ENCODE results near the gene PRKCE.

Gene PRKCE

DNA sequence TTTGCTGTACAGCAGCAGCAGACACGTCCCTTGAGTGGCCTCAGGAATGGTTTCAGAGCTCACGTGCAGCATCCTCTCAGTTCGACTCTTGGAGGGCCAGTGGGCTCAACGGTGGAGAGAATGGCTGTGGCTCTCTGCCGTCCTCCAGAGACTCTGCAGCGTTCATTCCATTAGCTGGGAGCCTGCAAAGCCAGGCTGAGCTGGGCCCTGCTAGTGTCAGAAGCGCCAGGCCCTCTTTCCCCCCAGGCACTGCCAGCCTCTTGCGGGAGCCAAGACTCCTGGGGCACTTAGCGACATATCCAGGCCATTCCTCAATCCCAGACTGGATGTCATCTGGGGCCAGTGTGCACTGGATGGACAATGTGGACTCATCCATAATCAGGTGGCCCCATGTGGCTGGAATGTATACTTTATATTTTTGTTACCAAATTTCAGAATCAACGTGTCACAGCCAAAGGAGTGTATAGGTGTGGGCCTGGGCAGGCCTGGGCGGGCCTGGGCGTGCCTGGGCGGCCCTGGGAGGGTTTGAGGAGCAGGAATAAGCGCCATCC is 520.6 kb downstream of the PRKCE start:
- H3K4me1 ChIP-seq (ENCODE audit: insufficient read depth, low read length): peaks cover 25% of the 10 kb centered on the region
- H3K9ac ChIP-seq (ENCODE audit: low read depth, low read length): no peak overlapping the region
- no peaks in the 10 kb centered on the region for H3K36me3 ChIP-seq (ENCODE audit: insufficient read depth, low read length)
- H3K9me3 ChIP-seq (ENCODE audit: control insufficient read depth, insufficient read depth, low read length): no peaks in the 10 kb centered on the region

DNA sequence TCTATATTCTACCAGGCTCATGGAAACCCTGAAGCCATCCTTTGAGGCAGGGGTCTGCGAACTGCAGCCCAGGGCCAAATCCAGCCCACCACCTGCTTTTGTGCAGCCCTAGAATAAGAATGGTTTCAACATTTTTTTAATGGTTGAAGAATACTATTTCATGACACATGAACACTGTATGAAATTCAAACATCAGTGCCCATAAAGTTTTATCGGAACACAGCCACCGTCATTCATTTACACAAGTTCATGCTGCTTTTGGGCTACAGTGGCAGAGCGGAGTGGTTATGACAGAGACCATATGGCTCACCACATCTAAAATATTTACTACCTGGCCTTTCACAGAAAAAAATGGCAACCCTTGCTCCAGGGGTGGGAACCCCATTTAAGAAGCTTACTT is 521.6 kb downstream of the PRKCE start:
- Histone ChIP-seq H3K9ac (ENCODE audit: low read depth, low read length) (no peak overlapping the region), H3K9me3 (ENCODE audit: control insufficient read depth, insufficient read depth, low read length) (no peaks in the 10 kb centered on the region), H3K4me1 (ENCODE audit: insufficient read depth, low read length) (peaks cover 25% of the 10 kb centered on the region), H3K36me3 (ENCODE audit: insufficient read depth, low read length) (no peaks in the 10 kb centered on the region)

DNA sequence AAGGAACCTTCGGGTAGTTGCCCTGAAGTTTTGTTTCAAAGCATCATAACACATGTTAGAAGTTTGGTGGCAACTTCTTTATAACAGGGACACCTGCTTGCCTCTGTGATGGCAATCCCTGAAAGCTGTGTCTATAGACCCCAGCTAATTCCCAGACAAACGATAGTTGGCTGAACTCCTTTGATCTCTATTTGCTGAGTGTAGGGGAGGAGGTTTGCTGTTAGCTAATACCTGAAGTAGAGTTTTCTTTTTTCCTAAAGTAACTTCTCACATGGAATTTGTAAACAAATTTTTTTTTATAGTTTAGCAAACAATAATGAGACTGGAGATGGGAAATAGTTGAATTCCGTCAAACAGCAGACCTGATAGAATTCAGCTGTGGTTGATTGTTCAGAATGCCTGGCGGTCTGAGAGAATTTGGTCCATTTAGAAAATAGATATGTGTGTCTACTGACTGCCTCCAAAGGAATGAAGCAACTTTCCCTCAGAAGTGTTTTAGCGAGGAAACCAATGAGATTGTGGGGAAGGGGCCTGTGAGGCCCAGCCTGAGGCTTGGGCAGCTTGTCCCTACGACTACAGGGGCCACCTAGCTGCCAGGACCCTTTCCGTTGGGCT is 522.3 kb downstream of the PRKCE start:
- Histone ChIP-seq H3K36me3 (ENCODE audit: insufficient read depth, low read length) (no peaks in the 10 kb centered on the region), H3K4me1 (ENCODE audit: insufficient read depth, low read length) (peaks cover 24% of the 10 kb centered on the region), H3K9ac (ENCODE audit: low read depth, low read length) (no peak overlapping the region), H3K9me3 (ENCODE audit: control insufficient read depth, insufficient read depth, low read length) (no peaks in the 10 kb centered on the region)

DNA sequence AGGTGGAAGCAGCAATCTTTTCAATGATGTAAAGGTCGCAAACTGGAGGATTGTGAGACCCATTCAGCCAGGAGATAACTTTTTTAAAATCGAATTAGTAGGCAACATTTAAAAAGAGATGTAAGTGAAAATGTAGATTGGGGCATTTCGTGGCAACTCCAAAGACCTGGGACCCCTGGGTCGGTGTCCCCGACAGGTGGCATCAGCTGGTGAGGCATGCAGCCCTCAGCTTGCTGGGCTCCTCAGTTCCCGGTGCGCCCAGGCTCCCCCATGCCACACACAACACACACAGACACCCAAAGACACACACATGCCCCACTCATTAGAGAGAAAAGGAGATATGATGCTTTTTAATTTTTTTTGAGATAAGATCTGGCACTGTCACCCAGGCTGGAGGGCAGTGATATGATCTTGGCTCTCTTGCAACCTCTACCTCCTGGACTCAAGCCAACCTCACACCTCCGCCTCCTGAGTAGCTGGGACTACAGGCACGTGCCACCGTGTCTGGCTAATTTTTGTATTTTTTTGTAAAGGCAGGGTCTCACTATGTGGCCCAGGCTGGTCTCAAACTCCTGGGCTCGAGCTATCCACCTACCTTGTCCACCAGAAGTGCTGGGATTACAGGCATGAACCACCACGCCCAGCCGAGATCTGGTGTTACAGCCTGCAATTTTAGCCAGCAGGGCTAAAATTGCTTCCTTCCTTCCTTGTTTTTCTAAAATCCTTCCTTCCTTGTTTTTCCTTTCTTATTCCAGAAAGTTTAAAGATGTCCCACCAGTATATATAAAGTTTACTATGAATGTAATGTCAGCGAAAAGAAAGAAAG is 523.1 kb downstream of the PRKCE start:
- Histone ChIP-seq H3K4me1 (ENCODE audit: insufficient read depth, low read length) (peaks cover 17% of the 10 kb centered on the region), H3K36me3 (ENCODE audit: insufficient read depth, low read length) (no peaks in the 10 kb centered on the region)

DNA sequence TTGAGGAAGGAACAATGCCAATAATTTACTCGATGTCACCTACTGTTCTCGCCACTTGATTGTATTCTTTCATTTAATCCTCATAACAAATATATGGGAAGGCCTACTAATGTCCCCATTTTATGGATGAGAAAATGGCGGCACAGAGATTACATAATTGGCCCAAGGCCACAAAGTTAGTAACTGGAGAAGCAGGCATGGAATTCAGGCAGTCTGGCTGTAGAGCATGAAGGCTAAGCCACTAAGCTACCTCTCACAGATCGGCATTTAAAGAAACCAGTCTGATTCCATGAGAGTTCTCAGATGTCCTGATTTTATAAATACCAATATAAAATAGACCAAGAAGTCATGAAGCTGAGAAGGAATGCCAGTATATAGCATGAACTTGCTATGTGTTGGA is 523.9 kb downstream of the PRKCE start:
- Histone ChIP-seq H3K9me3 (ENCODE audit: control insufficient read depth, insufficient read depth, low read length) (no peaks in the 10 kb centered on the region), H3K9ac (ENCODE audit: low read depth, low read length) (no peak overlapping the region), H3K36me3 (ENCODE audit: insufficient read depth, low read length) (no peaks in the 10 kb centered on the region), H3K4me1 (ENCODE audit: insufficient read depth, low read length) (peaks cover 9% of the 10 kb centered on the region)

More for the DNA sequence above, 523.1 kb downstream of the PRKCE start:
- H3K9ac ChIP-seq (ENCODE audit: low read depth, low read length): no peak overlapping the region
- H3K9me3 ChIP-seq (ENCODE audit: control insufficient read depth, insufficient read depth, low read length): no peaks in the 10 kb centered on the region

DNA sequence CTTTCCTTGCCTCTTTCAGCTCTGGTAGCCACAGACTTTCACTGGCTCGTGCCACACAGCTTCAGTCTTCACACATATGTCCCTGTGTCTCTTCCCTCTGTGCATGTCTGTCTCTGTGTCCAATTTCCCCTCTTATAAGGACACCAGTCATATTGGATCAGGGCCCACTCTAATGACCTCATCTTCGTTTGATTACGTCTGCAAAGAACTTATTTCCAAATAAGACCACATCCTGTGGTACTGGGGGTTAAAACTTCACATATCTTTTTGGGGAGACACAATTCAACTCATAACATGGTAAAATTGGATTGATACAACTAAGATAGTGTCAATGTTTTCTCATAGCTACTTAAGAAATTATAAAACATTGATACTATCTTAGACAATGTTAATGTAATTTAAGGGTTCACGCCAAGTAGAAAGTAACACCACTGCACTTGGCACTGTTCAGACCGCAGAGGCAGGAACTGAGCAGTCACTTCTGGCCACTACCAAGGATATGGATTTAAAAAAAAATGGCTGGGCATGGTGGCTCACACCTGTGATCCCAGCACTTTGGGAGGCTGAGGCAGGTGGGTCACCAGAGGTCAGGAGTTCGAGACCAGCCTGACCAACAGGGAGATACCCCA is 526.1 kb downstream of the PRKCE start:
- H3K36me3 ChIP-seq (ENCODE audit: insufficient read depth, low read length): no peaks in the 10 kb centered on the region
- H3K9ac ChIP-seq (ENCODE audit: low read depth, low read length): no peak overlapping the region
- no peaks in the 10 kb centered on the region for H3K9me3 ChIP-seq (ENCODE audit: control insufficient read depth, insufficient read depth, low read length)
- no peaks in the 10 kb centered on the region; the same call in 1 of the 2 replicates for H3K4me1 ChIP-seq (ENCODE audit: insufficient read depth, low read length)

DNA sequence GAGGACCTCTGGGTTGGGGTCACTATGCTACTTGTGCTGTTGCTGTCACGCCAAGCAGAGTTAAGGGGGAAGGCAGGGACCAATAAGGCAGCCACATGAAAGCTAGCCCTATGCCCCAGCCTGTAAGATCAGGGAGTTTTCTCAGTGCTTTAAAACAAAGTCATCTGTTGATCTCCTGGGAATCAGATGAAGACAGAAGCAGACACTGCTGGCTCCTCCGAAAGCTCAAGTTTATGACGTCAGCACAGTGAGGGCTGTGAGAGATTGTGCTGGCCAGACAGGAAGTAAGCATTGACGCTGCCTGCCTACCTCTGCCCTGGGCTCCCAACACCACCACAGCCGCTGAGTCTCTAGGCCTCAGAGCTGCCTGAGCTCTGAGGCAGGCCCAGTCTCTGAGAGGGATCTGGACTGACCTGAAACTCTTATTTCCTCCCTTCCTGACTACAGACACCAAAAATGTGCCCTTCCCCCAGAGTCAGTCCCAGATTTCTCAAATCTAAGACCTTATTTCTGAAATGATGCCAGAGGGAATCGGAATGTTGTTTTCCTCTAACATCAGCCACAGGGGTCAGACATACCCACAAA is 527.7 kb downstream of the PRKCE start:
- Histone ChIP-seq H3K4me1 (ENCODE audit: insufficient read depth, low read length) (no peaks in the 10 kb centered on the region; the same call in 1 of the 2 replicates), H3K9me3 (ENCODE audit: control insufficient read depth, insufficient read depth, low read length) (no peaks in the 10 kb centered on the region), H3K9ac (ENCODE audit: low read depth, low read length) (no peak overlapping the region), H3K36me3 (ENCODE audit: insufficient read depth, low read length) (no peaks in the 10 kb centered on the region)

DNA sequence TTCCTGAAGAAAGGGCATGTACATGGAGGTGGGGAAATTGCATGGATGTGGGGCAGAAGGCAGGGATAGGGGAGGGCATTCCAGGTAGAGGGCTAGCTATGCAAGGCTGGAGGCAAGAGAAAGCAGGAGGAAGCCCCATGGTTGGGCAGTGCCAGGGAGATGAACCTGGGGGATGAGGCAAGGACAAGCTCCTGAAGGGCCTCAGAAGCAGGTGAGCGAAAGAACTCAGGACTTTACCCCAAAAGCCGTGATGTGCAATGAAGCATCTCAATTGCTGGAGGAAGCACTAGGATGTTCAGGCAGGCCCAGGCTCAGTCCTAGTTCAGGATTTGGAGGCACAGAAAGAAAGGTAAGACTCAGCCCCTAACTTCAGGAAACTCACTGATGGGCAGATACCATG is 528.7 kb downstream of the PRKCE start:
- H3K36me3 ChIP-seq (ENCODE audit: insufficient read depth, low read length): no peaks in the 10 kb centered on the region
- H3K9me3 ChIP-seq (ENCODE audit: control insufficient read depth, insufficient read depth, low read length): no peaks in the 10 kb centered on the region
- no peak overlapping the region for H3K9ac ChIP-seq (ENCODE audit: low read depth, low read length)
- H3K4me1 ChIP-seq (ENCODE audit: insufficient read depth, low read length): no peaks in the 10 kb centered on the region; the same call in 1 of the 2 replicates

DNA sequence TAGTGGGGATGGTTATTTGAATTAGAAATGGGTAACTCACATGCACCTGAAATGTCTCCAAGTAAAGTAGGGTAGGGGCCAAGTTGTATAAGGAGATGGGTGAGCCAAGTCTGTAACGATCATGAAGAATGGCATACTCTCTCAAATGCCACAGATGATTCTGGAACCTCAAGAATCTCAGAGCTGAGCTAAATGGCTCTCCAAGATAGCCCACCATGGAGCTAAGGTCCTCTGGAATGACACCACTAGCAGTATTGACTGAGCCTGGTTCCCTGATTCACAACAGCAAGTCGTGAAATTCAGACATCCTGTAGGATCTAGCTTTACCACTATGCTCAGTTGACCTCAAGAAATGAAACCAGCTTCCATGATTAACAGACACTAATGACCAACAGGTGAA is 529.8 kb downstream of the PRKCE start:
- Histone ChIP-seq H3K9ac (ENCODE audit: low read depth, low read length) (no peak overlapping the region), H3K36me3 (ENCODE audit: insufficient read depth, low read length) (no peaks in the 10 kb centered on the region), H3K9me3 (ENCODE audit: control insufficient read depth, insufficient read depth, low read length) (no peaks in the 10 kb centered on the region), H3K4me1 (ENCODE audit: insufficient read depth, low read length) (no peaks in the 10 kb centered on the region; the same call in 1 of the 2 replicates)

DNA sequence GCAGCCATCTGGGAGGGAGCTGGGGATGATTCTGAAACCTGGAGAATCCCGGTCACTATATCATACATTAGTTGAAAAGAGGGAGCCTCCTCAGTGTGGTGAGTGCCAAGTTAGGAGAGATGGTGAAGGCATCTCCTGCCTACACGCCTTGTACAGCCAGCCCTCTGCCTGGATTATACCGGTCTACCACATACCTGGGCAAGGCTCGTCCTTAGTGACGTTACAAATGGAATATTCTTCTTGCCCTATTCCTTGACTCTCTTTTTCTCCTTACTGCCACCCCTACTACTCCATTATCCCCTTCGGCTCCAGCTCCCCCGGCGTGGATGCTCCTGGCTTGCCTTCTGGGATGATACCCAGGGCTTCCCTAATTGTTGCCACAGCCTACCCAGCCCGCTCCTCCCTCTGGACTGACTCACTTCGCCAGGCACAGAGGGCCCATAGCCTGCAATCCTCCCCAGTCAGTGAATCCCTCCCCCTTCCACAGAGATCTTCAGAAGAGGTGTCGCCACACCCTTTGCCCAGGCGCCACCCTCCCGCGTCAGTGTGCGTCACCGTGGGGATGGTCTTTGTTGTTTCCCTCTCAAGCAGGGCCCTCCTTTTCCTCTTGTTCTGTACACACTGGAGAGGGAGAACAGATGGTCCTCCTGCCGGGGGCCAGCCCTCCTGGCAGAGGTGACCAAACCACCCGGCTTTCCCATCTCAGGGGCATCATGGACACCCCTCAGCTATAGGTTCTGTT is 530.5 kb downstream of the PRKCE start:
- Histone ChIP-seq H3K4me1 (ENCODE audit: insufficient read depth, low read length) (no peaks in the 10 kb centered on the region; the same call in 1 of the 2 replicates), H3K36me3 (ENCODE audit: insufficient read depth, low read length) (no peaks in the 10 kb centered on the region)

DNA sequence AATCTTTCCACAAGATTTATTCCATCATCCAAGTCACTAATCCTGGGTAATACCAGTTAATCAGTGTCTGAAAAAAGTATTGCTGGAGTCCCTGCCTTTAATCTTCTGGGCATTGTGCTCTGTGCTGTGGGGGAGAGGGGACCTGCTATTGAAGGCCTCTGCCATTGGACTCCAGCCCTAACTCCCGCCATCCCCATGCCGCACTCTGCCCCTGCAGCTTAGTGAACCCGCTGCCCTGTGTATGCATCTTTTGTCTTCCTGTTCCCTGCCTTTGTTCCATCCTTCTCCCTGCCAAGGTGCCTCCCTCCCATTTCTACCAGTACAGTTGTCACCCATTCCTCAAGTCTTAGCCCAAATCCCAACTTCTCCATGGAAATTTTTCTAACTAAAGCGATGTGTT is 532.0 kb downstream of the PRKCE start:
- Histone ChIP-seq H3K4me1 (ENCODE audit: insufficient read depth, low read length) (no peaks in the 10 kb centered on the region; the same call in 1 of the 2 replicates), H3K36me3 (ENCODE audit: insufficient read depth, low read length) (no peaks in the 10 kb centered on the region), H3K9ac (ENCODE audit: low read depth, low read length) (no peak overlapping the region), H3K9me3 (ENCODE audit: control insufficient read depth, insufficient read depth, low read length) (no peaks in the 10 kb centered on the region)

More for the DNA sequence above, 530.5 kb downstream of the PRKCE start:
- no peak overlapping the region for H3K9ac ChIP-seq (ENCODE audit: low read depth, low read length)
- no peaks in the 10 kb centered on the region for H3K9me3 ChIP-seq (ENCODE audit: control insufficient read depth, insufficient read depth, low read length)

DNA sequence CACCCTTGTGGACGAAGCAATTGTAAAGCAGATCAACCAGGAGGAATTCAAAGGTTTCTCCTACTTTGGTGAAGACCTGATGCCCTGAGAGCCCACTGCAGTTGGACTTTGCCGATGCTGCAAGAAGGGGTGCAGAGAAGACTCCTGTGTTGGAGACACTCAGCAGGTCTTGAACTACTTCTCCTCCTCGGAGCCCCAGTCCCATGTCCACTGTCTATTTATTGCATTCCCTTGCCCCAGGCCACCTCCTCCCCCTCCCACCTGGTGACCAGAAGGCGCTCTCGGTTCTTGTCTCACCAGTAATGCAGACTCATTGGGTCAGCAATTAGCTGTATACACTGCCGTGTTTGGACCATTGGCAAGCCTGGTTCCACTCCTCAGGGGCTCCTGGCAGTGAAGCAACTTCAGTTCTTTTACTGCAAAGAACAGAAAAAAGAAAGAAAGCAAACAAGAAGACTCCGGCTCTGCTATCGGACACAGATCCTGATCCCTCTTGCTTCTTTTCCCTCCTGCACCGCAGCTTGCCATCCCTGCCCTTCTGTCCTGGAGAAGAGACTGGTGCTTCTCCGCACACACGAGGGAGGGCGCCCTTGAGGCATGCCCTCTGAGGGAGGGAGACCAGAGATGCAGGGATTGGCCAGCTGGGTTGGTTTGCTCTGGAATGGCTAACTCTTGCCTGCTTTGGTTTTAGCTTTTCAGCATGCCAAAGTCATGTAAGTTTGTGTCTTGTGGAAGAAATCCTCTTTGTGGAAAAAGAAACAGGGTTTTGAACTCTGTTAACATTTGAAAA is 533.5 kb downstream of the PRKCE start:
- no peak overlapping the region for H3K9ac ChIP-seq (ENCODE audit: low read depth, low read length)
- H3K36me3 ChIP-seq (ENCODE audit: insufficient read depth, low read length): no peaks in the 10 kb centered on the region
- no peaks in the 10 kb centered on the region for H3K9me3 ChIP-seq (ENCODE audit: control insufficient read depth, insufficient read depth, low read length)
- H3K4me1 ChIP-seq (ENCODE audit: insufficient read depth, low read length): no peaks in the 10 kb centered on the region

DNA sequence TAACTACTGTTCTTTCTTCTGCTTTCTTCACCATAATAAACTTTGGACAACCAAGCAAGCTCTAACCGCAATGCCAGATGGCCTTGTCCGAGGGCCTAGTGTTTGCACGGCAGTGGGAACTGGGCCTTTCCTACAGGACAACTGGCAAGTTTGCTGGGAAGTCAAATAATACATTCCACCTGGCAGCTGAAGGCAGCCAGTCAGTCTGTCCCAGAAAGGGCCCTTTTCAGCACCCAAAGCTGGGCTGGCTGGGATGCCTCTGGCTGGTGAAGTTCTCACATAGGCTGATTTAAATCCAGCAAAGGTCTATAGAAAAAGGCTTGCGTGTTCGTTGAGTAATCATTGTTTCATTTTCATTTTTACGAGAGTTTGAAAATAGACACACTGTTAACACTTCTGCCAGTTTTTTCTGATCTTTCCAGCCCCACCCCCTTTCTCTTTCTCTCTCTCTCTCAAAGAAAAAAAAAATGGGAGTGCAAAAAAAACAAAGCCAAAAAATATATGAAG is 535.7 kb downstream of the PRKCE start:
- Histone ChIP-seq H3K4me1 (ENCODE audit: insufficient read depth, low read length) (no peaks in the 10 kb centered on the region), H3K9me3 (ENCODE audit: control insufficient read depth, insufficient read depth, low read length) (no peaks in the 10 kb centered on the region), H3K9ac (ENCODE audit: low read depth, low read length) (no peak overlapping the region), H3K36me3 (ENCODE audit: insufficient read depth, low read length) (no peaks in the 10 kb centered on the region)

Data from ES-I3 (cell line).